Right lung (tissue), 5 donors: ENCODE results near the gene MAB21L1. TPM values are rescaled to one million over a fixed set of nuclear protein-coding genes. Genes with fewer than 3 reads are reported as not detected.

Source experiments
- DNase-seq, 2 donors: peaks; one replicate each; pipeline ENCODE4 v3.0.0-alpha.2; 2013
- polyA plus RNA-seq, 5 donors: library from polyadenylated mRNA; unstranded; fragments of 120-200 nt; gene quantifications; one replicate each; pipeline versions ENCODE4 v1.2.1 to v1.2.3, GENCODE V29; 2013; ENCODE audit warnings: inconsistent platforms in 1 of 5, low replicate concordance in 1 of 5; ENCODE audit not compliant: insufficient read length in 5 of 5, insufficient read depth in 1 of 5

The MAB21L1 gene
- polyA plus RNA-seq, 5 donors = 0.05 to 0.85 (median 0.08) TPM; not detected in 2

DNA sequence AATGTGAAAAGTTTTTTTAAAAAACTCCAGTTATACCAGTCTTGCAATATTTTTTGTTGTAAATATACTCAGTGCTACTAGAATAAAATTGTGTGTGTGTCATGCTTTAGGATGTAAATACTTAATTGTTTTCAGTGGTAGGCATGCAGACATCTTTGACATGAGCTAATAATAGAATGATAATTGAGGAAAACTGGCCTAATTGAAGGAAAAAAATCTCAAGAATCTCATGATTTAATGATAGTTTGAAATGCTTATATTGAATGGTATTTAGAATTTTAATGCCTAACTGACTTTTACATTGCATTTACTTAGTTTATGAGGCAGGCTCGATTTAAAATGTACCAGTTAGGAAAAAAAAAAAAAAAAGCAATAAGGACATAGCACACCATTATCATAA lies 3.2 kb upstream of the MAB21L1 start:
- no peak for DNase-seq

DNA sequence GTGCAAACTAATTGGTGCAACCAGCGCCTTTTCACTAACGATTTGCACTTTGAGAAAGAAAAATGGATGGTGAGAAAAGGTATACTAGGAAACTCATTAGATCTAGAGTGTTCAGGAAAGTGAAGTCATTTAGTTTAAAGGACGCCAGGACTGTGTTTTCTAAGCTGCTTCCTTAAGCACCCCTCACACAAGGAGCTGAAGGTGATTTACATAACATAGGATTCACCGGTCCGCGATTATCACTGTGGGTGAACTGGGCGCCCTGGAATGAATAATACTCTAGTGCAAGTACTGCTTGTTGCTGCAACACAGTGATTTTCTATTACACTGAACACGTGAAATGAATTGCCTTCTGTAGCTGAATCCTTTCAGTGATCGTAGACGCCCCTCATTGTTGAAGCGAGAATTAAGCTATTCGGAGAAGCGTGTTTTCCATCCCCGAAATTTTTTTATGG lies 2.6 kb upstream of the MAB21L1 start:
- DNase-seq = no peak

- DNase-seq = no peak
Observed at GRCh38 chr13:35478271-35479037, 2.0 kb upstream of the MAB21L1 start.

GRCh38 chr13:35477386-35477946 lies 977 bp upstream of the MAB21L1 start:
- DNase-seq = no peak

GRCh38 chr13:35475212-35475959 lies 1.1 kb downstream of the MAB21L1 start:
- peak in 1 of 2 donors; percentile 36 for DNase-seq

DNA sequence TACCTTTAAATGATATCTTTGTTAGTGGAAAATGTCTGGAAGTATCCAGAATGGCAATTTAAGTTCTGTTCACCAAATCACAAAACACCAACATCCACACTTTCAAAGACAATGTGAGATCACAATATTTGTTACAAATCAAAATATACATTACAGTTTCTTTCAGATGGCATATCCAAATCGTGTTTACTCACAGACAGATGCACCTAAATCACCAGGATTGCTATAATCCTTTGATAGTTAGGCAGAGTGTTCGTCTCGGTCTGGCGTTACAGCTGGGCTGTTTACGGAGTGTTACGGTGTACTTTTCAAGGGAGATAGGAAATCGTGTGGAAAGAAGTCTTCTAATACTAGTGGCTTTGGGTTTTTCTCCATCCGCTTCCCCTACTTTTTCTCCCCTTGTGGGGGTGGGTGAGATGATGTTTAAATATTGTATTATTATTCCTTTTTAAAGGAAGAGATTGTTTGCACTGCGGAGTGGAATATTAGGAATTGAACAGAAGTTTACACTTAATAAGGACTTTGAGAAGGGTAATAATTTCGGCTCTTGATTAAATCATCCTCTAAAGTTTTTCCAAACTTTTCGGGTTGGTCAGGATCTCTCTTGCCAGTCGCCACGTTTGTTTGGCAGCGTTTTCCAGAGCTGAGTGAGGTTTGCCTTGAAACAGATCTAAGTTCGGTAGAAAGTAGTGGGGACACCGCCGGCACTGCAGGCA lies 1.8 kb downstream of the MAB21L1 start:
- DNase-seq = peak in 1 of 2 donors; percentile 23

GRCh38 chr13:35473802-35474201 lies 2.7 kb downstream of the MAB21L1 start:
- peak in 1 of 2 donors; percentile 12 for DNase-seq

- peak in 1 of 2 donors; percentile 6 for DNase-seq
Observed at GRCh38 chr13:35473206-35473775, 3.2 kb downstream of the MAB21L1 start.

DNA sequence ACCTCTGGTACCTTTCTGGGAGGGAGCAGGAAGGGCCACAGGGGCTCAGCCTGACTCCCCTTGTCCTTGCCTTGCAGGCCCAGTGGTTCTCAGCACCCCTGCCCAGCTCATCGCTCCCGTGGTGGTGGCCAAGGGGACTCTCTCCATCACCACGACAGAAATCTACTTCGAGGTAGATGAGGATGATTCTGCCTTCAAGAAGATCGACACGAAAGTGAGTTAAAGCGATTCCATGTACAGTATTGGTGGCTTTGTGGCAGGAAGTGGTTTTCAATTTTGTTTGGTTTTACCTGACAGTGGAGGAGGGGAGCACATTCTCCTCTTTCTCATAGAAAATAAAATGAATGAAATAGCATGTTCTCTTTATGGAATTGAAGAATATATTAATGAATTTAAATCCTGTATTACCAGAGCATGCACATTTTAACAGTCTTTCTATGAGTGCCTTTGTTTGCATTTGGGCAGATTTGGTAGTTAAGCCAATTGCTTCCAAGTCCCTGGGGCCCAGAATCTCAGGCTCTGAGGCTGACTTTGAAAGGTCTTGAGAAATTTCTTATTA lies 4.1 kb downstream of the MAB21L1 start:
- no peak for DNase-seq

DNA sequence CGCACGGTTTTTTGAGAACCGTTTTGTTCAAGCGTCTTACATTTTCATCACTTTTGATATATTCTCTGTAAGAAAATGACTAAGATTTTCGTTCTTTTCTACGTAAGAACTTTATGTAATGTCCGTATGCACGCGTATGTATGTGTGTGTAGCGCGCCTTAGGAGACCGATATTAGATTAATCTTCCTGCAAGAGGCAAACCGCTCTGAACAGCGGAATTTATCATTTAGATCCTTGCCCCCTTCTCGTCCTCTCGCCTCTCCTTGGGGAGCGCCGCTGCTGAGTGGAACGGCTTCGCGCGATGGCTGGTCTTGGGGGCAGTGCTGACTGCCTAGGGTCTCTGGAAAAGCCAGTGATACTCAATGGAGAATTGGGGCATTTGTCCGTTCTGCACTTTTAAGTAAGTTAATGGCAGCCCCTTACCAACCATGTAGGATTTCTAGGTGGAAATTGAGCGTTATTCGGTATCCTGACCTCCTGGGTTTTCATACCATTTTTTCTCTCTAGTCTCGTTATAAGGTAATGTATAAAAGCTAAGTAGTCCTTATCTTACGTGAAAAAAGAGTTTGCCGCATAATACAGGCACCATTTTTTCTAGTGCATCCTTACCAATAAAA lies 4.7 kb downstream of the MAB21L1 start:
- DNase-seq = peak in 1 of 2 donors; percentile 33

GRCh38 chr13:35470671-35471661 lies 5.5 kb downstream of the MAB21L1 start:
- DNase-seq = peak; percentile 51

DNA sequence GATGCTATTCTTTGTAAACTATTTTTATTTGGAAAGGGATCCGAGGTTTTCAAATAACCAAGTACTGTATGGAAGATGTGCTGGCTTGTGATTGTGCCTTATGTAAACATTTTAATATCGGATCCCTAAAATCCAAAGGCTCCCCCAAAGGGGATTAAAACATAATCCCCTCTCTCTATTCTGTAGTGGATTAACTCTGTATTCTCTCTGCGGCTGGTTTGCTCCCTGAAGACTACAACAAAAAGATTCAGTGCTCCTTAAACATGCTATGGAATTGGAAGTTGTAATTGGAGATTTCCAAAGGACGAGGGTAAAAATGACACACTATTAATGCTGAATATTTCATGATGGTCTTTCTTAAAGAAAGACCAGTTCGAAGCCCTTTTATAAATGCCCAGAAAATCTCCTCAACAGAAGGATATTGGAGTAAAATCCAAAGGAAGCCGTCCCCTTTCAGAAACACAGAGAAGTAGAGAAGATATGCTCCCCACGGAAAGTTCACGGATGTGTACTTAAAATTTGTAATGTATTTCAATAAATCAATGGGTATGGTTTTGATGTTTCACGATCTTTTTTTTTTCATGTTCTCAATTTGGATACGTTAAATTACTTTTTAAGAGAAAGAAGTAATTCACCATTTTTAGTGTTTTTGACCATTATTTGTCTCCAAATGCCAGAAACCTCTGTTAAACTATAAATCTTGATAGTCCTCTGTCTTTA lies 6.5 kb downstream of the MAB21L1 start:
- peak in 1 of 2 donors; percentile 2 for DNase-seq

GRCh38 chr13:35468195-35468594 lies 8.3 kb downstream of the MAB21L1 start:
- no peak for DNase-seq

- no peak for DNase-seq
Observed at GRCh38 chr13:35465371-35465770, 11.1 kb downstream of the MAB21L1 start.

- no peak for DNase-seq
Observed at GRCh38 chr13:35460061-35460460, 16.4 kb downstream of the MAB21L1 start.

- DNase-seq = no peak
Observed at GRCh38 chr13:35457258-35457657, 19.2 kb downstream of the MAB21L1 start.

- no peak for DNase-seq
Observed at GRCh38 chr13:35455022-35455421, 21.5 kb downstream of the MAB21L1 start.

GRCh38 chr13:35449821-35450220 lies 26.7 kb downstream of the MAB21L1 start:
- DNase-seq = no peak

GRCh38 chr13:35448465-35448864 lies 28.0 kb downstream of the MAB21L1 start:
- DNase-seq = no peak
